ENCODE results near the gene MTX1.

DNA sequence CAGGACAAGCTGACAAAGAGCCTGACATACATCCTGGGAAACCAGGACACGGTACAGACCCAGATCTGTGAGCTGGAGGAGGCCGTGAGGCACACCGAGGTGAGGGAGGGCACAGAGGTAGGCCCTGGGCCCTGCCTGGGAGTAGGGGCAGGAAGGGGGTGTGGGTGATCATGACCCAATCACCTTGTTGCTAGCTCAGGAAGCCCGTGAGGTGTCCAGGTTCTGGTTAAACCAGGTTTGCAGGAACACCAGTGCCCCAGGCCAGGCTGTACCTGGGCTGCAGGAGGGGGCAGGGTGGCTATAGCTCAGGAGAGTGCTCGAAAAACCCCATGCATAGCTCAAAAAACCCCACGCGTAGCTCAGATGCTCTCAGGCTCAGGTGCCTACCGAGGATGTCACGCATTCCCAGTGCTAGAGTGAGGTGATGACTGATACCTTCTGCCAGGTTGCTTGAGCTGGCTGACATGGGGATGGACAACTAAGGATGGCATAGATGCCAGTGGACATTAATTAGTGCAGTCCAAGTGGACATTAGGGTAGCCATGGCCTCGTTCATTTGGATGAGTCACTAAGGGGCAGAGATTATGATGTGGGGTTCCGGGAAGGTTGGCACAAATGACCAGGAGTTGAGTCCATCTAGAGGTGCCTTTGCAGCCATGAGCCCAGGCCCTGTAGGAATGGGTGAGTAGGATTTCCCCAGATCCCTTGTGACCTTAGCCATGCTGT is 31.1 kb upstream of the MTX1 start:
- no peak for TF ChIP-seq EP300 (IDR thresholded peaks at IDR 0.05)
- TF ChIP-seq, protein P1, sequence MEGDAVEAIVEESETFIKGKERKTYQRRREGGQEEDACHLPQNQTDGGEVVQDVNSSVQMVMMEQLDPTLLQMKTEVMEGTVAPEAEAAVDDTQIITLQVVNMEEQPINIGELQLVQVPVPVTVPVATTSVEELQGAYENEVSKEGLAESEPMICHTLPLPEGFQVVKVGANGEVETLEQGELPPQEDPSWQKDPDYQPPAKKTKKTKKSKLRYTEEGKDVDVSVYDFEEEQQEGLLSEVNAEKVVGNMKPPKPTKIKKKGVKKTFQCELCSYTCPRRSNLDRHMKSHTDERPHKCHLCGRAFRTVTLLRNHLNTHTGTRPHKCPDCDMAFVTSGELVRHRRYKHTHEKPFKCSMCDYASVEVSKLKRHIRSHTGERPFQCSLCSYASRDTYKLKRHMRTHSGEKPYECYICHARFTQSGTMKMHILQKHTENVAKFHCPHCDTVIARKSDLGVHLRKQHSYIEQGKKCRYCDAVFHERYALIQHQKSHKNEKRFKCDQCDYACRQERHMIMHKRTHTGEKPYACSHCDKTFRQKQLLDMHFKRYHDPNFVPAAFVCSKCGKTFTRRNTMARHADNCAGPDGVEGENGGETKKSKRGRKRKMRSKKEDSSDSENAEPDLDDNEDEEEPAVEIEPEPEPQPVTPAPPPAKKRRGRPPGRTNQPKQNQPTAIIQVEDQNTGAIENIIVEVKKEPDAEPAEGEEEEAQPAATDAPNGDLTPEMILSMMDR (IDR thresholded peaks at IDR 0.05), result no peak
- no peak for TF ChIP-seq POLR2A (IDR thresholded peaks at IDR 0.05)

Measured in tibial nerve (tissue), 4 donors.